Measurements from ENCODE around the gene ENDOV. TPM values are rescaled to one million over a fixed set of nuclear protein-coding genes. Genes with fewer than 3 reads are reported as not detected.

Gene ENDOV
- total RNA-seq, 4 donors from 2014 or later = 9.1 to 14.7 (median 13.0) TPM

GRCh38 chr17:80461528-80462160 lies 46.7 kb downstream of the ENDOV start:
- H3K27me3 ChIP-seq = peaks cover 0 to 10% (median 2%) of the 10 kb centered on the region in 4 donors
- peaks cover 15 to 41% (median 34%) of the 10 kb centered on the region in 4 donors for H3K4me1 ChIP-seq
- no peak for TF ChIP-seq POLR2AphosphoS5 (IDR thresholded peaks at IDR 0.05)
- no peak for TF ChIP-seq EP300 (IDR thresholded peaks at IDR 0.05)
- TF ChIP-seq CTCF (IDR thresholded peaks at IDR 0.05) = no peak
- TF ChIP-seq POLR2A (IDR thresholded peaks at IDR 0.05; ENCODE audit: low read depth) = no peak
- H3K4me3 ChIP-seq = no peak overlapping the region
- peak overlapping the region in 1 of 4 donors; percentile 60 for H3K27ac ChIP-seq (replicated peaks in 1 of 4)
- 53% methylated on average over 14 of the region's 20 CpGs for WGBS
- intact Hi-C loops (cut with DNase I) = no loop called here
- H3K9me3 ChIP-seq = no peaks in the 10 kb centered on the region
- no peaks in the 10 kb centered on the region for H3K36me3 ChIP-seq
- no peak for DNase-seq (ENCODE audit: extremely low spot score)

- WGBS = 68% methylated on average over 9 of the region's 13 CpGs
- no peak overlapping the region for H3K4me3 ChIP-seq
- no peak for DNase-seq (ENCODE audit: extremely low spot score)
- H3K9me3 ChIP-seq = no peaks in the 10 kb centered on the region
- intact Hi-C loops (cut with DNase I) = no loop called here
- H3K4me1 ChIP-seq = peaks cover 7 to 27% (median 22%) of the 10 kb centered on the region in 4 donors
- no peak overlapping the region for H3K27ac ChIP-seq (replicated peaks in 1 of 4)
- TF ChIP-seq CTCF (IDR thresholded peaks at IDR 0.05) = no peak
- no peak for TF ChIP-seq EP300 (IDR thresholded peaks at IDR 0.05)
- TF ChIP-seq POLR2A (IDR thresholded peaks at IDR 0.05; ENCODE audit: low read depth) = no peak
- TF ChIP-seq POLR2AphosphoS5 (IDR thresholded peaks at IDR 0.05) = no peak
- H3K36me3 ChIP-seq = no peaks in the 10 kb centered on the region
- H3K27me3 ChIP-seq = peaks cover 0 to 23% (median 2%) of the 10 kb centered on the region in 4 donors
Measured at GRCh38 chr17:80463784-80464400, 48.9 kb downstream of the ENDOV start.

GRCh38 chr17:80464486-80464885 lies 49.5 kb downstream of the ENDOV start:
- Histone ChIP-seq H3K4me1 (peaks cover 7 to 27% (median 21%) of the 10 kb centered on the region in 4 donors), H3K36me3 (no peaks in the 10 kb centered on the region), H3K27me3 (peaks cover 0 to 29% (median 2%) of the 10 kb centered on the region in 4 donors), H3K27ac (replicated peaks in 1 of 4) (no peak overlapping the region), H3K9me3 (no peaks in the 10 kb centered on the region), H3K4me3 (no peak overlapping the region)
- 73% methylated on average over 6 of the region's 8 CpGs for WGBS
- intact Hi-C loops (cut with DNase I) = no loop called here
- TF ChIP-seq CTCF (IDR thresholded peaks at IDR 0.05) = no peak
- TF ChIP-seq POLR2AphosphoS5 (IDR thresholded peaks at IDR 0.05) = no peak
- TF ChIP-seq EP300 (IDR thresholded peaks at IDR 0.05) = no peak
- no peak for TF ChIP-seq POLR2A (IDR thresholded peaks at IDR 0.05; ENCODE audit: low read depth)
- DNase-seq (ENCODE audit: extremely low spot score) = no peak

- WGBS = 83% methylated on average over 11 of the region's 20 CpGs
Measured at GRCh38 chr17:80465327-80465974, 50.5 kb downstream of the ENDOV start.

More at GRCh38 chr17:80465327-80465974, 50.5 kb downstream of the ENDOV start:
- no peak for DNase-seq (ENCODE audit: extremely low spot score)
- TF ChIP-seq CTCF (IDR thresholded peaks at IDR 0.05) (no peak), POLR2AphosphoS5 (IDR thresholded peaks at IDR 0.05) (no peak)
- Histone ChIP-seq H3K27me3 (peaks cover 0 to 39% (median 2%) of the 10 kb centered on the region in 4 donors), H3K9me3 (no peaks in the 10 kb centered on the region), H3K27ac (replicated peaks in 1 of 4) (no peak overlapping the region), H3K4me1 (peaks cover 7 to 19% (median 13%) of the 10 kb centered on the region in 4 donors), H3K36me3 (peaks cover 0 to 2% (median under 1%) of the 10 kb centered on the region in 4 donors), H3K4me3 (no peak overlapping the region)
- intact Hi-C loops (cut with DNase I) = no loop called here
